GM12865 (cell line): ENCODE data around the gene THSD4.

Source experiments
- DNase-seq: peaks from one replicate; pipeline ENCODE4 v3.0.0; 2010; ENCODE audit warnings: low read depth
- H3K4me3 ChIP-seq: 2 replicates; pipeline ENCODE4 v1.5.1; 2011; ENCODE audit warnings: mild to moderate bottlenecking, low read depth, low read length, control low read depth
- TF ChIP-seq, protein P1 (sequence below): IDR thresholded peaks from 2 replicates; pipeline ENCODE4 v1.5.1; 2011; ENCODE audit warnings: low read length, control low read depth, low read depth, inconsistent platforms; ENCODE audit not compliant: insufficient read depth; ENCODE audit errors: missing control alignments

The THSD4 gene

DNA sequence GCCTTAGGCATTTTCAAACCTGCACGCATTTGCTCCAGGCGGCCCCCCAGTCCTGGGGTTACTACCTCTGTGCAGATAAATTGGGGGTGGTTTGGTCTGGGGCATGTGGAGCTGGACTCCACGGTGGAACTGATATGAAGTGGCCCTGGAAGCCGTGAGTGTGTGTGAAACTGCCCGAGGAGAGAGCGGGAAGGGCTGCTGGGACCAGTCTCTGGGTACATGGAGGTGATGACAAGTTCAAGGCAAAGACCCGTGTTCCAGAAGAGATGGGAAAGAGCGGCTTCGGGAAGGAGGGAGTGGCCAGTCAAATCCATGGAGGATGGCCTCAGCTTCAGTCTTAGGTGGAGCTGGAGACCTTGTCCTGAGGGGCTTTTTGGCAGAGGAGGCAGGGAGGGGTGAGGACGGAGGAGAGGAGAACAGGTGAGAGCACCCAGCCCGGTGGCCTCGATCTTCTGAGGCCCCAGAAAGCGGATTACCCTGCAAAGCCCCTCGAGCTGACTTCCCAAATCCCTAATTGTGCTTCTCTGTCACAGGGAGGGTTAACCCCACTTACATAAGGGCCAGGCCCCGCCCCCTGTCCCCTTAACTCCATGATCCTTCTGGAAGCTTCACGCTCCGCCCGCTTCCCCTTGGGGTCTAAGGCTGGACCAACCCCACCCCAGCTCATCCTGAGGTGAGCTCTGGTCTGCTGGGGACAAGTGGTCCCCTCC is 693.2 kb downstream of the THSD4 start:
- TF ChIP-seq, protein P1, sequence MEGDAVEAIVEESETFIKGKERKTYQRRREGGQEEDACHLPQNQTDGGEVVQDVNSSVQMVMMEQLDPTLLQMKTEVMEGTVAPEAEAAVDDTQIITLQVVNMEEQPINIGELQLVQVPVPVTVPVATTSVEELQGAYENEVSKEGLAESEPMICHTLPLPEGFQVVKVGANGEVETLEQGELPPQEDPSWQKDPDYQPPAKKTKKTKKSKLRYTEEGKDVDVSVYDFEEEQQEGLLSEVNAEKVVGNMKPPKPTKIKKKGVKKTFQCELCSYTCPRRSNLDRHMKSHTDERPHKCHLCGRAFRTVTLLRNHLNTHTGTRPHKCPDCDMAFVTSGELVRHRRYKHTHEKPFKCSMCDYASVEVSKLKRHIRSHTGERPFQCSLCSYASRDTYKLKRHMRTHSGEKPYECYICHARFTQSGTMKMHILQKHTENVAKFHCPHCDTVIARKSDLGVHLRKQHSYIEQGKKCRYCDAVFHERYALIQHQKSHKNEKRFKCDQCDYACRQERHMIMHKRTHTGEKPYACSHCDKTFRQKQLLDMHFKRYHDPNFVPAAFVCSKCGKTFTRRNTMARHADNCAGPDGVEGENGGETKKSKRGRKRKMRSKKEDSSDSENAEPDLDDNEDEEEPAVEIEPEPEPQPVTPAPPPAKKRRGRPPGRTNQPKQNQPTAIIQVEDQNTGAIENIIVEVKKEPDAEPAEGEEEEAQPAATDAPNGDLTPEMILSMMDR, result no peak
- no peak for DNase-seq
- H3K4me3 ChIP-seq, result no peak overlapping the region

DNA sequence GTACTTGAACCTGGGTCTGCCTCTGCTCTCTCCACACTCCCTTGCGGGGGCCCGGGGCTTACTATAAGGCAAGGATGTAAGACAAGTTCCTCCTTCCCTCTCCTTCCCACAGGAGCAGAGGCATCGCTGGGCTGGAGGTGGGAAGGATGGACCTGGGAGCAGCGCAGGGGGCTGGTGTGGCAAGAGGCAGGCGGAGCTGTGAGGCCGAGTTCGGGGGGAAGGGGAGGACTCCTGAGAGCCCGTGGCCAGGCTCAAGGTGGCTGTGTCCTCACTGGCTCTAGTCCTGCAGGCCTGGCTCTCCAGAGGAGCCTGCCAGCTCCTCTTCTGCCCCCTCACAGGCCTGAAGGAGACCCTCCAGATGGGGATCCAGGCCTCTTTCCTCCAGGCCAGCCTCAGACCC is 694.1 kb downstream of the THSD4 start:
- TF ChIP-seq, protein P1, result no peak

DNA sequence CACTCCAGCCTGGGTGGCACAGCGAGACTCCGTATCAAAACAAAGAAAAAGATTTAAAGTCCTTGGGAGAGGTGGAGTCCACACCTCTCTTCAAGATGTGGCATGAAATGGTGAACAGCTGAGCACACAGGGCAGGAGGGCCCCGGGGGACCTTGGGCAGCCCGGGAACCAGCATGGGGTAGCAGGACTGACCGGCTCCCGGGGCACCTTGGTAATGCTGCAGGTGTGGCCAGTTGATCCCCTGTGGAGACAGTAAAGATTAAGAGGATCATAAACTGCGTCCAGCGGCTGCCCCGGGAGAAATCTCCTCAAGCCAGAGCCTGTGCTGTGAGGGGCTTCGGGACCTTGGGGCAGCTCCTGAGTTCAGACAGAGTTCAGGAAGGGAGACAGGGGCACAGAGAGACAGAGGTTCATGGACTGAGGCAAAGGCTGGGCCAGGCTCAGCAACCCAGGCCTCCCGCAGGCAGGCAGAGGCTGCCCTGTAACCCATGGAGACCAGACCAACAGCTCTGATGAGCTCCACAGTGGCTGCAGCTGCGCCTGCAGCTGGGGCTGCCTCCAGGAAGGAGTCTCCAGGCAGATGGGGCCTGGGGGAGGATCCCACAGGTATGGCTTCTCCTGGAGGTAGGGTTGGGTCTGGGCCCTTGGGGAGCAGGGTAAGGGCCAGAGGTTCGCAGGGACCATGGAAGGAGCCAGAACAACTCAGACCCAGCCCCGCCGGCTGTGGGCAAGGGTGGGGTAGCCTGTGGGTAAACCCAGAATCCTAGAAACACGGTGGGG is 695.2 kb downstream of the THSD4 start, which contains the start of gene NR2E3:
Gene NR2E3 (plus strand): TSS at position 299 of the 780 bp plus-strand sequence. CDS start 190 bp downstream, at position 489.
- no peak within 1 kb of the TSS for H3K4me3 ChIP-seq
- DNase-seq, result no peak
- TF ChIP-seq, protein P1, result no peak

More for the DNA sequence above, 694.1 kb downstream of the THSD4 start:
- no peak for DNase-seq
- H3K4me3 ChIP-seq, result no peak overlapping the region

DNA sequence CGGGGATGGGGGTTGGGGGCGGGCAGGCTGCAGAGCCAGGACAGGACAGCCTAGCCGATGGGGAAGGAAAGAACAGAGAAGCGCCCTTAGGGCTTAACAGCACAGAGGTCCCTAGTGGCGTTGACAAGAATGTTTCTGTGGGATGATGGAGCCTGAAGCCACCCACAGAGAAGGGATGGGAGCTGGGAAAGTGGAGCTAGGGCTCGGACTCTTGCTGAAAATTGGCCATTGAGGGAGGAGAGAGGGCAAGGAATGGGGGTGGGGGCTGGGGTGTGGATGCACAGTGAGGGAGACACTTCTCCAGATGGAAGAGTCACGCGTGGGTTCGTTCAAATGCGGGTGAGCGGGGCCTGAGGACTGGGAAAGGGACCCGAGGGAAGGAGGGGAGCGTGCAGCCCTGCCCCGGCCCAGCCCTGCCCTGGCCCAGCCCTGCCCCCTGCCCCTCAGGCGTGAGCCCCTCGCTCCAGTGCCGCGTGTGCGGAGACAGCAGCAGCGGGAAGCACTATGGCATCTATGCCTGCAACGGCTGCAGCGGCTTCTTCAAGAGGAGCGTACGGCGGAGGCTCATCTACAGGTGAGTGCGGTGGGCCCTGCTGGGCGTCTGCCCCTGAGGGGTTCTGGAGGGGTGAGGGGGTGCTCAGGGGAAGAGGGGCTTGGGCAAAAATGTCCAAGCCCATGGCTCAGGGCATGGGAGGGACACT is 695.9 kb downstream of the THSD4 start:
- TF ChIP-seq, protein P1, result no peak
- DNase-seq, result no peak
- H3K4me3 ChIP-seq, result no peak overlapping the region

DNA sequence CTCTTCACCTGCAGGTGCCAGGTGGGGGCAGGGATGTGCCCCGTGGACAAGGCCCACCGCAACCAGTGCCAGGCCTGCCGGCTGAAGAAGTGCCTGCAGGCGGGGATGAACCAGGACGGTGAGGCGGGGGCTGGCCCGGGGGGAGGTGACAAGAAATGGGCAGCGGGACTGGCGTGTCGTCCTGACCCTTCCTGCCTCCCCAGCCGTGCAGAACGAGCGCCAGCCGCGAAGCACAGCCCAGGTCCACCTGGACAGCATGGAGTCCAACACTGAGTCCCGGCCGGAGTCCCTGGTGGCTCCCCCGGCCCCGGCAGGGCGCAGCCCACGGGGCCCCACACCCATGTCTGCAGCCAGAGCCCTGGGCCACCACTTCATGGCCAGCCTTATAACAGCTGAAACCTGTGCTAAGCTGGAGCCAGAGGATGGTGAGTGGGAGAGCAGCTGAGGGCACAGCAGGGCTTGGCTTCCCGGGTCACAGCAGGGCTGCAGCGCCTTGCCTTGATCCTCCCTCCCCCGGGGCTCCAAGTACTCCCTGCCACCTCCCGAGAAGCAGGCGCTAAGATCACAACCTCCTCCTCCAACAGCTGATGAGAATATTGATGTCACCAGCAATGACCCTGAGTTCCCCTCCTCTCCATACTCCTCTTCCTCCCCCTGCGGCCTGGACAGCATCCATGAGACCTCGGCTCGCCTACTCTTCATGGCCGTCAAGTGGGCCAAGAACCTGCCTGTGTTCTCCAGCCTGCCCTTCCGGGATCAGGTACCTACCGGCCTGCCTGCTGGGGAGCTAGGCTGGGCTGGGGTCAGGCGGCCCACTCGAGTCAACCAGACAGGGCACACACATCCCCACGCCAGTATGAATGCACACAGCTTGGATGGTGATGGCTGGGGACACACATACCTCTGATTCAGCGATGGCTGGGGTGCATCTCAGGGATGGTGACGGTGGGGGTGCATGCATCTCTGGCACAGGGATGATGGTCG is 696.8 kb downstream of the THSD4 start:
- no peak overlapping the region for H3K4me3 ChIP-seq
- TF ChIP-seq, protein P1, result no peak
- DNase-seq, result no peak
